ENCODE data around the gene CCN5. TPM values are rescaled to one million over a fixed set of nuclear protein-coding genes. Genes with fewer than 3 reads are reported as not detected.
"Not testable (repeated sequence)": the region's sequence is repeated elsewhere in the genome, so short reads cannot be mapped to it uniquely, and the experiment has no call there.

Gene CCN5
- total RNA-seq (ENCODE audit: unreplicated experiment) = not detected
- long read RNA-seq = 0 reads

GRCh38 chr20:44714701-44715498, at the start of gene CCN5:
TSS of gene CCN5 (plus strand) at chr20:44715369. CDS start at chr20:44715391, 22 bp downstream.
- no peak for TF ChIP-seq CTCF (IDR thresholded peaks at IDR 0.05; ENCODE audit: unreplicated experiment)
- DNase-seq (ENCODE audit: low spot score) = no peak
- Mint-ChIP-seq H3K27me3 (ENCODE audit: unreplicated experiment) (peaks cover 2% of the 10 kb centered on the region), H3K9me3 (ENCODE audit: unreplicated experiment) (no peaks in the 10 kb centered on the region), H3K27ac (ENCODE audit: unreplicated experiment) (no peak within 1 kb of the TSS), H3K36me3 (ENCODE audit: low read depth, unreplicated experiment) (no peaks in the 10 kb centered on the region), H3K4me1 (ENCODE audit: unreplicated experiment) (no peaks in the 10 kb centered on the region), H3K4me3 (ENCODE audit: unreplicated experiment) (no peak within 1 kb of the TSS)

- DNase-seq (ENCODE audit: low spot score) = no peak
- no peak overlapping the region for H3K4me3 Mint-ChIP-seq (ENCODE audit: unreplicated experiment)
- H3K27me3 Mint-ChIP-seq (ENCODE audit: unreplicated experiment) = no peaks in the 10 kb centered on the region
- no peaks in the 10 kb centered on the region for H3K36me3 Mint-ChIP-seq (ENCODE audit: low read depth, unreplicated experiment)
- no peak for TF ChIP-seq CTCF (IDR thresholded peaks at IDR 0.05; ENCODE audit: unreplicated experiment)
- H3K4me1 Mint-ChIP-seq (ENCODE audit: unreplicated experiment) = no peaks in the 10 kb centered on the region
- H3K27ac Mint-ChIP-seq (ENCODE audit: unreplicated experiment) = no peak overlapping the region
- H3K9me3 Mint-ChIP-seq (ENCODE audit: unreplicated experiment) = no peaks in the 10 kb centered on the region
Measured at GRCh38 chr20:44666066-44666465, 49.1 kb upstream of the CCN5 start.

DNA sequence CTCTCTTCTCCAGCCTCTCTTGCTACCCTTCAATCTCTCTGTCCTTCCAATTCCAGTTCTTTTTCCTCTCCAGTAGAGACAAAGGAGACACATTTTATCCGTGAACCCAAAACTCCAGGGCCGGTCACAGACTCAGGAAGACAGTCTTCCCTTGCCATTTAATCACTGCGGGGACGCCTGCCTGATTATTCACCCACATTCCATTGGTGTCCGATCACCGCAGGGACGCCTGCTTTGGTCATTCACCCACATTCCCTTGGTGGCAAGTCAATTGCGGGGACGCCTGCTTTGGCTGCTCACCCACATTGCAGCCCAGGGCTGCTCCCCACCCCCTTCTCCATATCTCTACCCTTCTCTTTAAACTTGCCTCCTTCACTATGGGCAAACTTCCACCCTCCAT, 44.3 kb upstream of the CCN5 start:
- H3K27me3 Mint-ChIP-seq (ENCODE audit: unreplicated experiment); H3K4me3 Mint-ChIP-seq (ENCODE audit: unreplicated experiment); H3K27ac Mint-ChIP-seq (ENCODE audit: unreplicated experiment); DNase-seq (ENCODE audit: low spot score); H3K9me3 Mint-ChIP-seq (ENCODE audit: unreplicated experiment); H3K36me3 Mint-ChIP-seq (ENCODE audit: low read depth, unreplicated experiment); H3K4me1 Mint-ChIP-seq (ENCODE audit: unreplicated experiment): not testable (repeated sequence)

GRCh38 chr20:44671541-44671940, 43.6 kb upstream of the CCN5 start:
- not testable (repeated sequence) for H3K4me1 Mint-ChIP-seq (ENCODE audit: unreplicated experiment); H3K9me3 Mint-ChIP-seq (ENCODE audit: unreplicated experiment); H3K27ac Mint-ChIP-seq (ENCODE audit: unreplicated experiment); H3K4me3 Mint-ChIP-seq (ENCODE audit: unreplicated experiment); DNase-seq (ENCODE audit: low spot score); H3K27me3 Mint-ChIP-seq (ENCODE audit: unreplicated experiment); H3K36me3 Mint-ChIP-seq (ENCODE audit: low read depth, unreplicated experiment)

- H3K27ac Mint-ChIP-seq (ENCODE audit: unreplicated experiment); H3K9me3 Mint-ChIP-seq (ENCODE audit: unreplicated experiment); H3K36me3 Mint-ChIP-seq (ENCODE audit: low read depth, unreplicated experiment); H3K4me1 Mint-ChIP-seq (ENCODE audit: unreplicated experiment); DNase-seq (ENCODE audit: low spot score); H3K4me3 Mint-ChIP-seq (ENCODE audit: unreplicated experiment); H3K27me3 Mint-ChIP-seq (ENCODE audit: unreplicated experiment): not testable (repeated sequence)
Measured at GRCh38 chr20:44672318-44672902, 42.8 kb upstream of the CCN5 start.

GRCh38 chr20:44678242-44678641, 36.9 kb upstream of the CCN5 start:
- DNase-seq (ENCODE audit: low spot score) = no peak
- Mint-ChIP-seq H3K27me3 (ENCODE audit: unreplicated experiment) (peaks cover 4% of the 10 kb centered on the region), H3K36me3 (ENCODE audit: low read depth, unreplicated experiment) (no peaks in the 10 kb centered on the region), H3K27ac (ENCODE audit: unreplicated experiment) (no peak overlapping the region), H3K4me3 (ENCODE audit: unreplicated experiment) (no peak overlapping the region), H3K9me3 (ENCODE audit: unreplicated experiment) (no peaks in the 10 kb centered on the region), H3K4me1 (ENCODE audit: unreplicated experiment) (peaks cover 9% of the 10 kb centered on the region)
- TF ChIP-seq CTCF (IDR thresholded peaks at IDR 0.05; ENCODE audit: unreplicated experiment) = no peak

Data from endothelial cell (in vitro differentiated cells).